Endothelial cell of umbilical vein (primary cell): Measurements from ENCODE around the gene LRP1B. TPM values are rescaled to one million over a fixed set of nuclear protein-coding genes. Genes with fewer than 3 reads are reported as not detected.

Experiments used
- BruUV-seq: library from RNA; stranded (reverse); fragments of 400-500 nt; replicated peaks from 2 replicates; lab custom pipeline; 2021; lab: Mats Ljungman, UMichigan
- CTCF ChIA-PET: fragments of 300-600, 350-600 bp; sonication (Branson Sonifier 250); formaldehyde crosslinking; loops from one replicate; lab custom pipeline; 2021; ENCODE audit warnings: antibody characterized with exemption, inconsistent platforms; lab: Charles Lee
- POLR2A ChIA-PET: fragments of 300-600, 350-600 bp; sonication (Branson Sonifier 250); formaldehyde crosslinking; loops from one replicate; lab custom pipeline; 2021; ENCODE audit warnings: antibody characterized with exemption, inconsistent platforms; lab: Charles Lee
- DNase-seq: peaks from one replicate; pipeline ENCODE4 v3.0.0-alpha.2; 2011; ENCODE audit warnings: low read depth, low spot score
- FAIRE-seq: peaks from 2 replicates; lab custom pipeline; 2011; peaks lifted over from hg19 to GRCh38; lab: Jason Lieb, UNC
- H2AFZ ChIP-seq: 2 replicates; pipeline ENCODE4 v1.6.0; 2012; ENCODE audit warnings: low read depth, low read length, control low read depth, inconsistent platforms
- H3K27ac ChIP-seq: 2 replicates; pipeline ENCODE4 v1.5.1; 2011; ENCODE audit warnings: low read depth, mild to moderate bottlenecking, control low read depth, low read length, moderate library complexity; ENCODE audit not compliant: insufficient read depth
- H3K27me3 ChIP-seq, 2 experiments: 2 replicates each; pipeline versions ENCODE4 v1.6.0 to v1.6.1; 2011; ENCODE audit warnings: low read length in 2 of 2, mixed read lengths in 1 of 2; ENCODE audit not compliant: control insufficient read depth in 2 of 2, insufficient read depth in 2 of 2
- H3K36me3 ChIP-seq, 2 experiments: 2 replicates in 1 of 2; 3 replicates in 1 of 2; pipeline ENCODE4 v1.5.1; 2011; ENCODE audit warnings: low read length in 2 of 2, mild to moderate bottlenecking in 1 of 2, moderate library complexity in 1 of 2; ENCODE audit not compliant: control insufficient read depth in 2 of 2, insufficient read depth in 2 of 2; ENCODE audit errors: extremely low read depth in 1 of 2
- H3K4me1 ChIP-seq: 3 replicates; pipeline ENCODE4 v1.5.1; 2011; ENCODE audit warnings: mild to moderate bottlenecking, low read length; ENCODE audit not compliant: control insufficient read depth, insufficient read depth; ENCODE audit errors: extremely low read depth
- H3K4me2 ChIP-seq: 2 replicates; pipeline ENCODE4 v1.6.1; 2011; ENCODE audit warnings: low read length, control low read depth, mixed read lengths; ENCODE audit not compliant: insufficient read depth
- H3K4me3 ChIP-seq, 3 experiments: fragments of 200-600 bp in 1 of 3; sonication (generic), shearing (Covaris generic) in 1 of 3; replicated peaks in 1 of 3; 2 replicates each; pipeline ENCODE4 v1.5.1; 2011 to 2016; ENCODE audit warnings: control low read depth in 3 of 3, low read length in 3 of 3, mild to moderate bottlenecking in 2 of 3, inconsistent platforms in 1 of 3, low read depth in 1 of 3, moderate library complexity in 1 of 3; ENCODE audit not compliant: insufficient read depth in 1 of 3
- H3K79me2 ChIP-seq: 2 replicates; pipeline ENCODE4 v1.6.0; 2012; ENCODE audit warnings: low read length, inconsistent platforms; ENCODE audit not compliant: control insufficient read depth, insufficient read depth
- H3K9ac ChIP-seq: replicated peaks from 2 replicates; pipeline ENCODE3; 2011; ENCODE audit warnings: low read length, control low read depth; ENCODE audit not compliant: insufficient read depth; ENCODE audit errors: extremely low read depth
- H3K9me1 ChIP-seq: replicated peaks from 3 replicates; pipeline ENCODE4 v1.6.0; 2011; ENCODE audit warnings: mild to moderate bottlenecking, low read length; ENCODE audit not compliant: control insufficient read depth, insufficient read depth; ENCODE audit errors: extremely low read depth
- H3K9me3 ChIP-seq: replicated peaks from 2 replicates; pipeline ENCODE4 v1.5.1; 2012; ENCODE audit warnings: low read length, inconsistent platforms; ENCODE audit not compliant: control insufficient read depth, insufficient read depth
- H4K20me1 ChIP-seq: replicated peaks from 2 replicates; pipeline ENCODE3; 2011; ENCODE audit warnings: mild to moderate bottlenecking, low read length; ENCODE audit not compliant: control insufficient read depth, insufficient read depth; ENCODE audit errors: extremely low read depth
- CTCF ChIP-seq, 2 donors: IDR thresholded peaks; 1 replicate in 1 of 2; 2 replicates in 1 of 2; pipeline ENCODE4 v1.5.1; 2011; ENCODE audit warnings: low read length in 2 of 2, mild to moderate bottlenecking in 2 of 2, moderate library complexity in 2 of 2, control low read depth in 1 of 2, inconsistent platforms in 1 of 2, low read depth in 1 of 2; ENCODE audit not compliant: insufficient read depth in 1 of 2; ENCODE audit errors: extremely low read depth in 1 of 2
- EZH2 ChIP-seq: IDR thresholded peaks from 2 replicates; pipeline ENCODE4 v1.6.1; 2012; ENCODE audit warnings: borderline replicate concordance, low read depth, mild to moderate bottlenecking, moderate library complexity, low read length, inconsistent platforms; ENCODE audit not compliant: severe bottlenecking
- FOS ChIP-seq: IDR thresholded peaks from 2 replicates; pipeline ENCODE4 v1.6.1; 2011; ENCODE audit warnings: mild to moderate bottlenecking, low read length, moderate library complexity, borderline replicate concordance; ENCODE audit not compliant: insufficient read depth
- GATA2 ChIP-seq: IDR thresholded peaks from 2 replicates; pipeline ENCODE4 v1.7.0; 2011; ENCODE audit warnings: low read depth, mild to moderate bottlenecking, moderate library complexity, mixed read lengths, low read length; ENCODE audit not compliant: insufficient read length, insufficient read depth
- JUN ChIP-seq: IDR thresholded peaks from 2 replicates; pipeline ENCODE4 v1.6.1; 2011; ENCODE audit warnings: borderline replicate concordance, low read depth; ENCODE audit not compliant: insufficient read length, insufficient read depth
- MAX ChIP-seq: IDR thresholded peaks from 2 replicates; pipeline ENCODE4 v1.6.1; 2011; ENCODE audit not compliant: insufficient read depth, insufficient read length
- MYC ChIP-seq: IDR thresholded peaks from one replicate; pipeline ENCODE4 v1.6.1; 2011; ENCODE audit warnings: mild to moderate bottlenecking, low read depth, low read length
- POLR2A ChIP-seq: IDR thresholded peaks from 2 replicates; pipeline ENCODE4 v1.6.1; 2012; ENCODE audit warnings: low read depth, mild to moderate bottlenecking, control low read depth, low read length
- POLR2AphosphoS5 ChIP-seq: IDR thresholded peaks from 2 replicates; pipeline ENCODE4 v1.6.1; 2012; ENCODE audit warnings: low read depth, mild to moderate bottlenecking, control low read depth, low read length, moderate library complexity; ENCODE audit not compliant: insufficient read depth
- dilution Hi-C: fragments of 300-500 bp; cut with MboI; formaldehyde crosslinking; loops from one replicate; pipeline ENCODE4 v1.15.0; 2019; ENCODE audit warnings: low sequenced_read_pairs; ENCODE audit not compliant: extremely low pct_ligation_motif_present
- intact Hi-C: fragments of 100-400 bp; cut with micrococcal nuclease; formaldehyde crosslinking; loops from one replicate; pipeline ENCODE4 v1.10.0; 2022
- polyA plus RNA-seq, 4 experiments: library from polyadenylated mRNA; depleted of rRNA in 3 of 4; stranded (reverse) in 3 of 4; unstranded in 1 of 4; fragments of >200 nt; gene quantifications; 2 replicates each; pipeline versions ENCODE4 v1.2.1 to v1.2.3, GENCODE V29; 2011 to 2012; ENCODE audit warnings: missing spikeins in 1 of 4
- total RNA-seq: library from RNA; stranded (reverse); gene quantifications from 2 replicates; pipeline ENCODE4 v1.2.3, GENCODE V29; 2021

Gene LRP1B
- total and polyA plus RNA-seq, 2 donors (not counting 3 experiments of a cell fraction or from before 2014, with no cell fraction given): 0.03 to 0.07 TPM

- H3K27ac ChIP-seq: no peak overlapping the region
- CTCF ChIA-PET: interaction anchor here (1.0 to 1.2 kb wide), 2 partner anchors 10 to 46 kb away, joined by 3 read pairs; no protein-coding TSS in a partner anchor
- no peak overlapping the region for H2AFZ ChIP-seq
- intact Hi-C loops: no loop called here
- BruUV-seq: no TSS peak
- no peak overlapping the region for H3K4me2 ChIP-seq
- H3K9me3 ChIP-seq: no peaks in the 10 kb centered on the region
- TF ChIP-seq POLR2A: no peak
- TF ChIP-seq FOS: no peak
- TF ChIP-seq POLR2AphosphoS5: no peak
- no peak for TF ChIP-seq JUN
- no peak for TF ChIP-seq GATA2
- no peak for TF ChIP-seq MYC
- TF ChIP-seq MAX: no peak
- TF ChIP-seq CTCF (IDR thresholded peaks at IDR 0.05; ENCODE audit: extremely low read depth in 1 of 2, insufficient read depth in 1 of 2, low read depth in 1 of 2, low read length in 2 of 2): no peak
- TF ChIP-seq EZH2: no peak
- POLR2A ChIA-PET: no interaction called here
- no peak overlapping the region for H3K4me3 ChIP-seq
- FAIRE-seq: no peak
- DNase-seq: no peak
- H3K9me1 ChIP-seq: no peaks in the 10 kb centered on the region
- H4K20me1 ChIP-seq: no peaks in the 10 kb centered on the region
- H3K79me2 ChIP-seq: no peaks in the 10 kb centered on the region
- H3K27me3 ChIP-seq: no peaks in the 10 kb centered on the region
- no peaks in the 10 kb centered on the region for H3K36me3 ChIP-seq
- dilution Hi-C loops: no loop called here
- H3K9ac ChIP-seq: no peak overlapping the region
- no peaks in the 10 kb centered on the region for H3K4me1 ChIP-seq
Observed at GRCh38 chr2:141506135-141506534, 624.7 kb downstream of the LRP1B start.
